HepG2 (cell line): ENCODE measurements around the gene APOA1. TPM values are rescaled to one million over a fixed set of nuclear protein-coding genes. Genes with fewer than 3 reads are reported as not detected.

ENCODE experiments used
- ERF ChIP-seq: IDR thresholded peaks from 2 replicates; pipeline ENCODE4 v1.6.1; 2018; ENCODE audit warnings: missing biosample characterization, missing genetic modification reagents
- GATA4 ChIP-seq: sonication (generic); IDR thresholded peaks from 2 replicates; pipeline ENCODE4 v1.6.1; 2016; ENCODE audit warnings: antibody characterized with exemption, low read depth, borderline replicate concordance
- KDM5B ChIP-seq: sonication (generic); formaldehyde crosslinking; IDR thresholded peaks from 2 replicates; pipeline ENCODE4 v1.4.0; 2020; ENCODE audit warnings: missing genetic modification reagents, mild to moderate bottlenecking, borderline replicate concordance
- MATR3 ChIP-seq: sonication (generic); formaldehyde crosslinking; IDR thresholded peaks from 2 replicates; pipeline ENCODE4 v1.4.0; 2020; ENCODE audit warnings: missing genetic modification reagents
- MED1 ChIP-seq: sonication (generic); formaldehyde crosslinking; IDR thresholded peaks from 2 replicates; pipeline ENCODE4 v1.4.0; 2020; ENCODE audit warnings: missing genetic modification reagents
- NAIF1 ChIP-seq: sonication (generic); formaldehyde crosslinking; IDR thresholded peaks from 2 replicates; pipeline ENCODE4 v1.5.0; 2020; ENCODE audit warnings: mild to moderate bottlenecking, missing genetic modification reagents, borderline replicate concordance
- NBN ChIP-seq: fragments of 450-650 bp; conservative IDR thresholded peaks from 2 replicates; pipeline ENCODE4 v1.6.1; 2017
- NFIB ChIP-seq: sonication (generic); formaldehyde crosslinking; IDR thresholded peaks from 2 replicates; pipeline ENCODE4 v1.9.0; 2021; ENCODE audit warnings: missing genetic modification reagents, mild to moderate bottlenecking, borderline replicate concordance
- RBAK ChIP-seq: sonication (generic); formaldehyde crosslinking; IDR thresholded peaks from 2 replicates; pipeline ENCODE4 v1.5.1; 2020; ENCODE audit warnings: mild to moderate bottlenecking, missing genetic modification reagents
- RELA ChIP-seq: sonication (generic); formaldehyde crosslinking; IDR thresholded peaks from 2 replicates; pipeline ENCODE4 v1.4.0; 2020; ENCODE audit warnings: missing genetic modification reagents
- SATB2 ChIP-seq: sonication (generic); formaldehyde crosslinking; IDR thresholded peaks from 2 replicates; pipeline ENCODE4 v1.5.0; 2020; ENCODE audit warnings: missing genetic modification reagents
- SIN3B ChIP-seq: fragments of 150-350 bp; IDR thresholded peaks from 2 replicates; pipeline ENCODE4 v1.6.1; 2014; ENCODE audit warnings: low read length
- SMC3 ChIP-seq: IDR thresholded peaks from 2 replicates; pipeline ENCODE4 v1.6.1; 2011; ENCODE audit warnings: low read length, improper control_type of control experiment
- SOX5 ChIP-seq: IDR thresholded peaks from 2 replicates; pipeline ENCODE4 v1.6.1; 2016; ENCODE audit warnings: borderline replicate concordance
- THYN1 ChIP-seq: sonication (generic); formaldehyde crosslinking; IDR thresholded peaks from 2 replicates; pipeline ENCODE4 v1.8.1; 2023; ENCODE audit warnings: low read depth, mild to moderate bottlenecking, moderate library complexity, missing genetic modification reagents, borderline replicate concordance
- YEATS4 ChIP-seq: sonication (generic); formaldehyde crosslinking; IDR thresholded peaks from 2 replicates; pipeline ENCODE4 v1.4.0; 2020; ENCODE audit warnings: missing genetic modification reagents, borderline replicate concordance
- ZBTB1 ChIP-seq: sonication (generic); formaldehyde crosslinking; IDR thresholded peaks from 2 replicates; pipeline ENCODE4 v1.4.0; 2020; ENCODE audit warnings: missing genetic modification reagents, borderline replicate concordance
- ZFP37 ChIP-seq: sonication (generic); formaldehyde crosslinking; IDR thresholded peaks from 2 replicates; pipeline ENCODE4 v1.4.0; 2020; ENCODE audit warnings: missing genetic modification reagents, borderline replicate concordance
- ZNF251 ChIP-seq: sonication (generic); formaldehyde crosslinking; IDR thresholded peaks from 2 replicates; pipeline ENCODE4 v1.9.0; 2021; ENCODE audit warnings: mild to moderate bottlenecking, missing genetic modification reagents
- ZNF496 ChIP-seq: sonication (generic); formaldehyde crosslinking; IDR thresholded peaks from 2 replicates; pipeline ENCODE4 v1.8.1; 2023; ENCODE audit warnings: mild to moderate bottlenecking, moderate library complexity, missing genetic modification reagents; ENCODE audit not compliant: insufficient replicate concordance
- ZNF513 ChIP-seq: sonication (generic); formaldehyde crosslinking; conservative IDR thresholded peaks from 2 replicates; pipeline ENCODE4 v1.5.0; 2020; ENCODE audit warnings: missing genetic modification reagents
- ZNF629 ChIP-seq: sonication (generic); formaldehyde crosslinking; conservative IDR thresholded peaks from 2 replicates; pipeline ENCODE4 v1.5.0; 2020; ENCODE audit warnings: missing genetic modification reagents
- ZNF776 ChIP-seq: sonication (generic); formaldehyde crosslinking; IDR thresholded peaks from 2 replicates; pipeline ENCODE4 v1.4.0; 2020; ENCODE audit warnings: mild to moderate bottlenecking, missing genetic modification reagents
- polyA plus RNA-seq, 8 experiments: library from polyadenylated mRNA; depleted of rRNA in 3 of 8; stranded (reverse) in 7 of 8; unstranded in 1 of 8; fragments of >200 nt; fragmentation: Illumina TruSeq in 4 of 8; extraction: Trizol in 4 of 8; gene quantifications; 2 replicates each; pipeline versions ENCODE4 v1.2.1 to v1.2.3, GENCODE V29; 2011 to 2016; ENCODE audit warnings: low read depth in 4 of 8, missing spikeins in 1 of 8, mixed read lengths in 1 of 8; ENCODE audit not compliant: insufficient read depth in 1 of 8
- total RNA-seq, 5 experiments: library from RNA; depleted of rRNA; stranded (reverse); fragments of >200 nt; fragmentation: Illumina TruSeq; extraction: Trizol; gene quantifications; 2 replicates each; pipeline ENCODE4 v1.2.3, GENCODE V29; 2016; ENCODE audit warnings: low read depth in 1 of 5
- TF ChIP-seq, protein P1 (sequence below): IDR thresholded peaks from 2 replicates; pipeline ENCODE4 v1.6.1; 2012; ENCODE audit warnings: inconsistent platforms
- TF ChIP-seq, protein P2 (sequence below): fragments of 450-650 bp; IDR thresholded peaks from 2 replicates; pipeline ENCODE4 v1.6.1; 2016
- TF ChIP-seq, protein P3 (sequence below): sonication (generic); formaldehyde crosslinking; IDR thresholded peaks from 2 replicates; pipeline ENCODE4 v1.4.0; 2020; ENCODE audit warnings: mild to moderate bottlenecking, missing genetic modification reagents
- TF ChIP-seq, protein P4 (sequence below): sonication (generic); formaldehyde crosslinking; conservative IDR thresholded peaks from 2 replicates; pipeline ENCODE4 v1.4.0; 2020; ENCODE audit warnings: missing genetic modification reagents

APOA1 gene
- total and polyA plus RNA-seq, 2 of the 13 experiments (the other 11 are each of a cell fraction or from before 2014, with no cell fraction given), result 1,973 to 5,485 TPM

GRCh38 chr11:116840746-116841296, 3.4 kb upstream of the APOA1 start (continued):
- TF ChIP-seq NBN (no peak), RELA (CRISPR knock-in tag) (no peak), SOX5 (CRISPR knock-in tag) (no peak), ERF (CRISPR knock-in tag) (0 out of 2 replicates have a peak, but pooled peaks have one; percentile 47), SMC3 (no peak), GATA4 (no peak), ZNF513 (CRISPR knock-in tag) (no peak), ZBTB1 (CRISPR knock-in tag) (no peak), ZNF629 (CRISPR knock-in tag) (no peak), ZFP37 (CRISPR knock-in tag) (no peak), SIN3B (no peak), NAIF1 (CRISPR knock-in tag) (no peak), THYN1 (CRISPR knock-in tag) (no peak), YEATS4 (CRISPR knock-in tag) (no peak), ZNF251 (CRISPR knock-in tag) (no peak), KDM5B (CRISPR knock-in tag) (peak; percentile 49; the same call in 1 of the 2 replicates), RBAK (CRISPR knock-in tag) (no peak), NFIB (CRISPR knock-in tag) (no peak), ZNF496 (CRISPR knock-in tag) (no peak), SATB2 (CRISPR knock-in tag) (no peak), MED1 (CRISPR knock-in tag) (peak; percentile 58), MATR3 (CRISPR knock-in tag) (no peak), ZNF776 (CRISPR knock-in tag) (no peak)
- TF ChIP-seq, protein P1, sequence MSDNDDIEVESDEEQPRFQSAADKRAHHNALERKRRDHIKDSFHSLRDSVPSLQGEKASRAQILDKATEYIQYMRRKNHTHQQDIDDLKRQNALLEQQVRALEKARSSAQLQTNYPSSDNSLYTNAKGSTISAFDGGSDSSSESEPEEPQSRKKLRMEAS, result no peak
- TF ChIP-seq, protein P2, sequence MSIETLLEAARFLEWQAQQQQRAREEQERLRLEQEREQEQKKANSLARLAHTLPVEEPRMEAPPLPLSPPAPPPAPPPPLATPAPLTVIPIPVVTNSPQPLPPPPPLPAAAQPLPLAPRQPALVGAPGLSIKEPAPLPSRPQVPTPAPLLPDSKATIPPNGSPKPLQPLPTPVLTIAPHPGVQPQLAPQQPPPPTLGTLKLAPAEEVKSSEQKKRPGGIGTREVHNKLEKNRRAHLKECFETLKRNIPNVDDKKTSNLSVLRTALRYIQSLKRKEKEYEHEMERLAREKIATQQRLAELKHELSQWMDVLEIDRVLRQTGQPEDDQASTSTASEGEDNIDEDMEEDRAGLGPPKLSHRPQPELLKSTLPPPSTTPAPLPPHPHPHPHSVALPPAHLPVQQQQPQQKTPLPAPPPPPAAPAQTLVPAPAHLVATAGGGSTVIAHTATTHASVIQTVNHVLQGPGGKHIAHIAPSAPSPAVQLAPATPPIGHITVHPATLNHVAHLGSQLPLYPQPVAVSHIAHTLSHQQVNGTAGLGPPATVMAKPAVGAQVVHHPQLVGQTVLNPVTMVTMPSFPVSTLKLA, result no peak
- TF ChIP-seq, protein P3, sequence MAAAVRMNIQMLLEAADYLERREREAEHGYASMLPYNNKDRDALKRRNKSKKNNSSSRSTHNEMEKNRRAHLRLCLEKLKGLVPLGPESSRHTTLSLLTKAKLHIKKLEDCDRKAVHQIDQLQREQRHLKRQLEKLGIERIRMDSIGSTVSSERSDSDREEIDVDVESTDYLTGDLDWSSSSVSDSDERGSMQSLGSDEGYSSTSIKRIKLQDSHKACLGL, result no peak
- TF ChIP-seq, protein P4, sequence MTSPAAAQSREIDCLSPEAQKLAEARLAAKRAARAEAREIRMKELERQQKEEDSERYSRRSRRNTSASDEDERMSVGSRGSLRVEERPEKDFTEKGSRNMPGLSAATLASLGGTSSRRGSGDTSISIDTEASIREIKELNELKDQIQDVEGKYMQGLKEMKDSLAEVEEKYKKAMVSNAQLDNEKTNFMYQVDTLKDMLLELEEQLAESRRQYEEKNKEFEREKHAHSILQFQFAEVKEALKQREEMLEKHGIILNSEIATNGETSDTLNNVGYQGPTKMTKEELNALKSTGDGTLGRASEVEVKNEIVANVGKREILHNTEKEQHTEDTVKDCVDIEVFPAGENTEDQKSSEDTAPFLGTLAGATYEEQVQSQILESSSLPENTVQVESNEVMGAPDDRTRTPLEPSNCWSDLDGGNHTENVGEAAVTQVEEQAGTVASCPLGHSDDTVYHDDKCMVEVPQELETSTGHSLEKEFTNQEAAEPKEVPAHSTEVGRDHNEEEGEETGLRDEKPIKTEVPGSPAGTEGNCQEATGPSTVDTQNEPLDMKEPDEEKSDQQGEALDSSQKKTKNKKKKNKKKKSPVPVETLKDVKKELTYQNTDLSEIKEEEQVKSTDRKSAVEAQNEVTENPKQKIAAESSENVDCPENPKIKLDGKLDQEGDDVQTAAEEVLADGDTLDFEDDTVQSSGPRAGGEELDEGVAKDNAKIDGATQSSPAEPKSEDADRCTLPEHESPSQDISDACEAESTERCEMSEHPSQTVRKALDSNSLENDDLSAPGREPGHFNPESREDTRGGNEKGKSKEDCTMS, result no peak
